C4-2B (cell line): ENCODE measurements around the gene CACNA2D3.

Experiments
- ZFX ChIP-seq: fragments of 450-650 bp; IDR thresholded peaks from 2 replicates; pipeline ENCODE4 v1.6.1; 2017
- TF ChIP-seq, protein P1 (sequence below): fragments of 450-650 bp; conservative IDR thresholded peaks from 2 replicates; pipeline ENCODE4 v1.5.1; 2017; ENCODE audit warnings: mild to moderate bottlenecking

DNA sequence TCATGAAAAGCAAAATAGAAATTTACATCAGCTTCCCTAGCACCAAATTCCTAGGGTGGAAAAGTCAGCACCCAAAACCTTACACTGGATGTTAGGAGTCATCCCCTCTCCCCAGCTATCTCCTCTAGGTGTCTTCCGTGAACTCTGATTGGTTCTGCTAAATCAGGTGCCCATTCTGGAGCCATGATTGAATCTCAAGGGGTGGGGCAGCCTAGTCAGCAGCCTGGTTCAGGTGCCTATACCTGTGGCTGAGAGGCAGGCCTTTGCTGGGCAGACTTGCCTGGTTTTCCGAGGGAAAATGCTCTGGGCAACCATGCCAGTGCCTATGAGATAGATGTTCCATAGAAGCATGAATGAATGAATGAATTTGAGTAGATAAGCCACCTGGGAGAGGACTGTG lies 468.8 kb downstream of the CACNA2D3 start:
- TF ChIP-seq, protein P1, sequence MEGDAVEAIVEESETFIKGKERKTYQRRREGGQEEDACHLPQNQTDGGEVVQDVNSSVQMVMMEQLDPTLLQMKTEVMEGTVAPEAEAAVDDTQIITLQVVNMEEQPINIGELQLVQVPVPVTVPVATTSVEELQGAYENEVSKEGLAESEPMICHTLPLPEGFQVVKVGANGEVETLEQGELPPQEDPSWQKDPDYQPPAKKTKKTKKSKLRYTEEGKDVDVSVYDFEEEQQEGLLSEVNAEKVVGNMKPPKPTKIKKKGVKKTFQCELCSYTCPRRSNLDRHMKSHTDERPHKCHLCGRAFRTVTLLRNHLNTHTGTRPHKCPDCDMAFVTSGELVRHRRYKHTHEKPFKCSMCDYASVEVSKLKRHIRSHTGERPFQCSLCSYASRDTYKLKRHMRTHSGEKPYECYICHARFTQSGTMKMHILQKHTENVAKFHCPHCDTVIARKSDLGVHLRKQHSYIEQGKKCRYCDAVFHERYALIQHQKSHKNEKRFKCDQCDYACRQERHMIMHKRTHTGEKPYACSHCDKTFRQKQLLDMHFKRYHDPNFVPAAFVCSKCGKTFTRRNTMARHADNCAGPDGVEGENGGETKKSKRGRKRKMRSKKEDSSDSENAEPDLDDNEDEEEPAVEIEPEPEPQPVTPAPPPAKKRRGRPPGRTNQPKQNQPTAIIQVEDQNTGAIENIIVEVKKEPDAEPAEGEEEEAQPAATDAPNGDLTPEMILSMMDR: no peak
- TF ChIP-seq ZFX: no peak
